HG02870 (cell line): Measurements from ENCODE around the gene RANBP1.

Experiments used
- ATAC-seq: cut with Tn5 transposase; IDR thresholded peaks from one replicate; pipeline ENCODE4 v1.9.1; 2021; ENCODE audit warnings: mild to moderate bottlenecking, moderate library complexity; ENCODE audit not compliant: unreplicated experiment

Gene RANBP1

DNA sequence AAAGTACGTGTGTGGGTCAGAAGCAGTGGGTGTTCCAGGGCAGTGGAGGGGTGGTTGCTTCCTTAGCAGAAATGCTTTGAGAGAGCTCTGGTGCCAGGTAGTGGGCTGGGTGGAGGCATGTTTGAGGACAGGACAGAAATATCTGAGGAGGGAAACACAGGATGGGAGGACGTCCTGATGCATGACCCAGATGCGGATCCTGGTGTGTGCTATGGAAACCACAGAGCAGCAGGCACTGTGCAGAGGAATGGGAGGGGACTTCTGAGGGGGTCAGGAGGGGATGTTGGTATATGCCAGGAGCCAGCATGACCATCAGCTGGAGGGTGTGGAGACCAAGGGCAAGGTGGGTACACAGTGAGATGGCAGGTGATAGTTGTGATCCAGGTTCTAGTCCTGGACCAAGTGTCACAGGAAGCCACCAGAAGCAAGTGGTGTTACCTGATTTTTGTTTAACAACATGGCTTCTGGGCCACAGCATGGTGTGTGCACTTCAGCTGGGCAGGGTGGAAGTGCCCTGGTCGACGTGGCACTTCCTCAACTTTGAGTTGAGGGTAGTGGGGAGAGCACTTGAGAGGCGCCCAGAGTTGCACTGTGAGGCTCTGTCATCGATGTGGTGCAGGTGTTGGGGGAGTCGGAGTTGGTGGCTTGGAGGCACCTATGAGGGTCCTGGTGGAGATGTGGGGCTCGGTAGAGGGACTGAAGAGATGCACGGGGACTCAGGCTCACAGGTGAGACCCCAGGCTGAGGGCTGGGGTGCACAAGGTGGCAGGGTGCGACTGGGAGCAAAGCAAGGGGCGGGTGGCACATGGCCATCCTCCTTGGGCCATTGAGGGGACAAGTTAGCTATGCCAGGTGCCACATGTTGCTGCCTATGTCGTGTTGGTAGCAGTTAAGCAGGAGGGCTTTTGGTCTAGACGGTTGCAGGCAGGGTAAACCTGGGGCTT, 28.3 kb upstream of the RANBP1 start:
- ATAC-seq: no peak

GRCh38 chr22:20088263-20088648, 27.6 kb upstream of the RANBP1 start:
- ATAC-seq: no peak

- ATAC-seq: no peak
Observed at GRCh38 chr22:20089226-20089976, 26.5 kb upstream of the RANBP1 start.

DNA sequence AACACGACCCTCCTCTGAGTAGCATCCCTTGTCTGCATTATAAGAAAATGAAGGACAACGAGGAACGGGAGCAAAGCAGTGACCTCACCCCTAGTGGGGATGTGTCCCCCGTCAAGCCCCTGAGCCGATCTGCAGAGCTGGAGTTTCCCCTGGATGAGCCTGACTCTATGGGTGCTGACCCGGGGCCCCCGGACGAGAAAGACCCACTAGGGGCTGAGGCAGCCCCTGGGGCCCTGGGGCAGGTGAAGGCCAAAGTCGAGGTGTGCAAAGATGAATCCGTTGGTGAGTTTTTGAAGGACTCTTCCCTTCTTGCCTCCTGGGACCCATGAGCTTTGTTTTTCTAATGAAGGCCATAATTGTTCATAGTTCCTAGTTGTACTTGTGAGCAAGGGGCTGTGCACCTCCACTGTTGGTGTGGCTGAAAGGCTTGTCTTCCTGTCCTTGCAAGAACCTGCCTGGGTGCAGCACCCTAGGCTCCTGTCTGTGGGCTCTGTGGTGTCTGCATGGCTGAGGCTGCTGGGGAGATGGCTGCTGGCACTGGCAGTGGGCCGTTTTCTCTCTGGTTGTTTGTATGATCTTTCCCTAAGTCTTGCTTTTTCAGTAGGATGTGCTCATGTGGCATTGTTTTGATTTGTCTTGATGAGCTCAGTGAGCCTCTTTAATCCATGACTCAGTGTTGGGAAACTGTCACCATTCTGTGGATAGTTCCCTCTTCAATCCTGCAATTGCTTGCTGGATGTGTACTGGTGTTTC, 25.8 kb upstream of the RANBP1 start:
- no peak for ATAC-seq

- no peak for ATAC-seq
Observed at GRCh38 chr22:20090730-20091240, 25.1 kb upstream of the RANBP1 start.

- no peak for ATAC-seq
Observed at GRCh38 chr22:20091690-20092476, 24.0 kb upstream of the RANBP1 start.

GRCh38 chr22:20092477-20092854, 23.4 kb upstream of the RANBP1 start:
- no peak for ATAC-seq

DNA sequence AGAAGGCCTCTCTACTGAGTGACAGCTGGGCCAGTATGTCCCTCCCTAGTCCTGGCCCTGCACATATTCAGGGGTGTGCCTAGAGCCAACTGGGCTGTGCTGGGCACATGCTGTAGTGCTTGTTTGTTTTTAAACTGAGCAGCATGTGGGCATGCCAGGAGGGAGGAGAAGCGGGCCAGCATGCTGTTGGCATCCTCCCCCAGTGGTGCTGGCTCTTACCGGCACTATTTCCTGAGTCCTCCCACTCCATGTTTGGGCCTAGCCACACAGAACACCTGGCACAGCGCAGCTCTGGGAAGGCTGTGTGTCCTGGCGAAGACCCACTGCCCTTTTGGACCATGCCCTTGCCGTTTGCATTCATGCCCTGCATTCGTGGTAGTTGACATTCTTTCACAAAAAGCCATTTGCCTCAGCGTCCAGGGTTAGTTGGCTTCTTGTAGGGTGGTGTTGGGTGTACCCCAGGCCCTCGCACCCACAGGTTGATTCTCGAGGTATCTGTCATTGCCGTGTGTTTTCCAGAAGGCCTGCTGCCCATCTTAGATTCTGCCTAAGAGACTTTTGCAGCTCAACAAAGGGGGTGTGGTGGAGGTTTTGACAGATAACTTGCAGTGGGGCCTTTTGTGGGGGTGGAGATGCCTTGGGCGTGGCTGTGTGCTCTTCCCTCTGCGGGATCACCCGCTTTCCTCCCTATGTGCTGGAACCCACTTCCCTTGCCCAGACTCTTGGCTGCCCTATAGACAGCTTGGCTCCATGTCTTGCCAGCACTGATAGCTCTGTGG, 22.3 kb upstream of the RANBP1 start:
- ATAC-seq: no peak

DNA sequence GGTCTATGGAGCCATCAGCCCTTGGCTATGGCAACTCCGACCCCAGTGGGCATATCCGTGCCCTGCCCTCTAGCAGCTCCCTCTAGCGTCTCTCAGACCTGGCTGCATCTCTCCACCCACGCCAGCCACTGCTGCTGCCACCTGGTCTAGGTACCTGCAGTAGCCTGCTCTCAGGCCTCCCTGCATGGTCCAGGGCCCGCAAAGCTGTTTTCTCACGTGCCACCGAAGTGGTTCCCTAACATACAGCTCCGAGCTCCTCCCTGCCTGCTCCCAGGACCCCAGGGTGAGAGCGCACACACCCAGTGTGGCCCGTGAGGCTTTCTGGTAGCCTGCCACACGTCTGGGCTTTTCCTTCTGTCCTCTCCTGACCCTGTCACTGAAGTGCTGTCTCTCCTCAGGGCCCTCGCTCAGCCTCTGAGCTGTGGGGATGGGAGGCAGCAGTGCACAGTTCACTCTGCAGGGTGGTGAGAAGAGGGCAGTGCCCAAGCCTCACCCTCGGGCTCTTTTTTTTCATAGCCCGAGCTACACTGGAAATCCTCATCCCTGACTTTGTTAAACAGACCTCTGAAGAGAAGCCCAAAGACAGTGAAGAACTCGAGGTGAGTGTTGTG, 21.6 kb upstream of the RANBP1 start:
- no peak for ATAC-seq

DNA sequence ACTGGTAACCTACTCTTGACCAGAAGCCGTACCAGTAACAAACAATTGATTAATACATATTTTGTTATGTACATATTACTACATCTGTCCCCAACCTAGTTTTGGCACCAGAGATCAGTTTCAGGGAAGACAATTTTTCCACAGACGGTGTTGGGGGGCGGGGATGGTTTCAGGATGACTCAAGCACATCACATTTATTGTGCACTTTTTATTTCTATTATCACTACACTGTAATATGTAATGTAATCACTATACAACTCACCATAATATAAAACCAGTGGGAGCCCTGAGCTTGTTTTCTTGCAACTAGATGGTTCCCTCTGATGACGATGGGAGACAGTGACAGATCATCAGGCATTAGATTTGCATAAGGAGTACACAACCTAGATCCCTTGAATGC, 20.4 kb upstream of the RANBP1 start:
- ATAC-seq: no peak

GRCh38 chr22:20096574-20097420, 19.1 kb upstream of the RANBP1 start:
- ATAC-seq: no peak

GRCh38 chr22:20099099-20099711, 16.7 kb upstream of the RANBP1 start:
- ATAC-seq: no peak

DNA sequence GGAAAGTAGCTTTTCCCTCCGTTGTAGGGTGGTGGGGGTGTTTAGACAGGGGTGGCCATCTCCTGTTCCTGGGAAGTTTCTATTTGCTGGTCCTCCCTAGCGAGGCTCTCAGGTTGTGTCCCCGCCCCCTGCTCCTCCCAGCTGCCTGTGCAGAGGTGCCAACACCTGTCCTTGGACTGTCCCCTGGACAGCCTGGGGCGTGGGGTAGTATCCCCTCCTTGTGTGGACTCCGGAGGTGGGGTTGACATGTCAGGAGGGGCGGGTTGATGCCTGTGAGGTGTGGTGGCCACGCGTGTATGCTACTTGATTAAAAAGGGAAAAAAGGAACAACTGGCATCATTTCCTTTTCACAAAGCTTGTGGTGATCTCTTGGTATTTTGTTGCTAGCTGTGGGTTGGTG, 14.3 kb upstream of the RANBP1 start:
- no peak for ATAC-seq

GRCh38 chr22:20102203-20102780, 13.6 kb upstream of the RANBP1 start:
- no peak for ATAC-seq

GRCh38 chr22:20105456-20106204, 10.3 kb upstream of the RANBP1 start:
- ATAC-seq: no peak

GRCh38 chr22:20106205-20106848, 9.6 kb upstream of the RANBP1 start:
- no peak for ATAC-seq
